Subcutaneous abdominal adipose tissue (tissue), 5 donors: Measurements from ENCODE around the gene ABCA9.
A peak's percentile ranks its signal among the peaks of the same experiment; 100 is the strongest.

Source experiments
- H3K27ac ChIP-seq: one replicate; pipeline ENCODE4 v1.7.0; 2013; ENCODE audit warnings: low read depth, mild to moderate bottlenecking, inconsistent platforms, low read length, moderate library complexity
- H3K27me3 ChIP-seq, 5 donors: one replicate each; pipeline ENCODE4 v1.7.0; 2013; ENCODE audit warnings: low read length in 5 of 5, inconsistent platforms in 1 of 5; ENCODE audit not compliant: control insufficient read depth in 5 of 5, insufficient read depth in 4 of 5
- H3K36me3 ChIP-seq, 5 donors: one replicate each; pipeline ENCODE4 v1.7.0; 2013; ENCODE audit warnings: low read length in 5 of 5; ENCODE audit not compliant: control insufficient read depth in 5 of 5, insufficient read depth in 5 of 5
- H3K4me1 ChIP-seq, 5 donors: one replicate each; pipeline ENCODE4 v1.7.0; 2013; ENCODE audit warnings: low read length in 5 of 5, mild to moderate bottlenecking in 3 of 5, moderate library complexity in 1 of 5; ENCODE audit not compliant: control insufficient read depth in 5 of 5, insufficient read depth in 5 of 5
- H3K4me3 ChIP-seq, 5 donors: one replicate each; pipeline ENCODE4 v1.7.0; 2013; ENCODE audit warnings: low read length in 5 of 5, low read depth in 1 of 5
- H3K9ac ChIP-seq, 5 donors: one replicate each; pipeline ENCODE4 v1.7.0; 2013; ENCODE audit warnings: low read length in 5 of 5, mild to moderate bottlenecking in 4 of 5, moderate library complexity in 3 of 5
- H3K9me3 ChIP-seq, 5 donors: one replicate each; pipeline ENCODE4 v1.7.0; 2013; ENCODE audit warnings: low read length in 5 of 5; ENCODE audit not compliant: control insufficient read depth in 5 of 5
- donor health status: healthy.
- donor health status: healthy.
- donor health status: healthy.
- donor health status: healthy.
- donor health status: healthy.

ABCA9 gene

DNA sequence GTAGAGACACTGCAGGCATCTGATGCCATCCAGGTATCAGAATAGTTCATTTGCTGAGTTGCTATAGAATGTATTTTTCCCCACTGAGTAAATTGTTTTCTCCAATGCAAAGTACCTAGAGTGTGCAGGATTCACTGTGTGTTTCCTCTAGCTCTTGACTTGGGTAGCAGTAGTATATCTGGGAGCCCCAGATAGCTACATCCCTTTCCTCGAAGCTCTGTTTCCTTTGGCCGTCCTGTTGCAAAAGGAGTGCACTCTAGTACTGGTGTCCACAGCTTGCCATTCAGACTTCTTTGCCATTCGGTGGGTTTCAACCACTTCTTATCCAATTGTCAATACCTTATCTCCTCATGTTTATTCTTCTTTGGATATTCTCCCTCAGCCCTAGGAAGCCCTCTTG, 118.3 kb downstream of the ABCA9 start:
- Histone ChIP-seq H3K27me3 (no peaks in the 10 kb centered on the region), H3K9ac (no peak overlapping the region)

GRCh38 chr17:68941761-68942160, 119.0 kb downstream of the ABCA9 start:
- Histone ChIP-seq H3K4me1 (peaks cover 0 to 4% (median 0%) of the 10 kb centered on the region in 5 donors), H3K36me3 (peaks cover 0 to 20% (median 6%) of the 10 kb centered on the region in 5 donors), H3K4me3 (no peak overlapping the region), H3K27me3 (no peaks in the 10 kb centered on the region), H3K9me3 (no peaks in the 10 kb centered on the region), H3K27ac (no peak overlapping the region), H3K9ac (no peak overlapping the region)

More for the DNA sequence above, 118.3 kb downstream of the ABCA9 start:
- Histone ChIP-seq H3K27ac (no peak overlapping the region), H3K36me3 (peaks cover 0 to 18% (median 4%) of the 10 kb centered on the region in 5 donors), H3K9me3 (no peaks in the 10 kb centered on the region), H3K4me3 (no peak overlapping the region), H3K4me1 (peaks cover 0 to 4% (median 0%) of the 10 kb centered on the region in 5 donors)

DNA sequence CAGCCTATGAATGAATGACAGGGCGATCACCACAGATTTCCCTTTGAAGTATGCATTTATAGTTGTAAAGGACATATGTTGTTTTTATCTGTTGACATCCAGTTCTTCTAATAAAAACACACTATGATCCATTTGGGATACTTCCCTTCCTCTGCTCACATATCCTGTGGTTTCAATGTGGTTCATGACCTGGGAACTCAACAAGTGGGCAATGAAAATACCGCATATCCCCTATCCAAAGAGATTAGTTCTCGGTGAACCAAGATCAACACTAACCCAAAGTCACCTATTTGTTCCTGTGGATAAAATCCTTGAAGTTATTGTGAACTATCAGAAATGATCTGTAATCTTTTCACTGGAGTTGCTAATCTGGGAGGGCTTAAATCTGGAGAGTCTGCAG, 121.5 kb downstream of the ABCA9 start:
- Histone ChIP-seq H3K4me3 (no peak overlapping the region), H3K27ac (no peak overlapping the region), H3K9me3 (no peaks in the 10 kb centered on the region), H3K9ac (no peak overlapping the region), H3K36me3 (peaks cover 0 to 33% (median 10%) of the 10 kb centered on the region in 5 donors), H3K27me3 (no peaks in the 10 kb centered on the region), H3K4me1 (peaks cover 0 to 4% (median 0%) of the 10 kb centered on the region in 5 donors)

DNA sequence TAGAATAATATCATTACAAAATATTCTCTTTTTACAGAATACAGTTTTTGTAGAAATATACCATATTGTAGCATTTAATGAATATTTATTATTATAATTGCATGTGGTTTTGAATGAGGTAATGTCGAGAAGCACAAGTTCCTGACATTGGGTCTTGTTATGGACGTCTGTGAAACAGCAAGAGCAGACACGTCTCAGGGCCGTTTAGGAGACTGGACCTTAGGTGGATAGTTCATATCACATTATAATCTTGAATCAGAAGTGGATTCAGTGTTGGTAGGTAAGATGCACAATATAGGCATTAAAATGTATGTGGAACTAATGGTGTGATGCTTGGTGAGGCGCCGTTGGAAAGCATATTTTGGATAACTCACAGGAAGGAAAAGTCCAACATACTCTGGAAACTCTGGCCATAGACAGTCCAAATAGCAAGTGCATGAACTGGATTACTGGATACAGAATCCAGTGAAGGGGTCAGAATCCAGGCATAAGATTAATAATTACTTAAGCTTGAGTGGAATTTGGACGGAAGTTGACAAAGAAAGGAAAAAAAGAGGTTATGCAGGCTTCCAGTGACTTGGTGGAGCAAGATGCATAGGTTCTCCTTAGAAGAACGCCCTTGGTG, 122.7 kb downstream of the ABCA9 start:
- Histone ChIP-seq H3K36me3 (peaks cover 0 to 33% (median 10%) of the 10 kb centered on the region in 5 donors), H3K9me3 (no peaks in the 10 kb centered on the region), H3K4me3 (no peak overlapping the region), H3K27ac (no peak overlapping the region), H3K9ac (no peak overlapping the region), H3K4me1 (peaks cover 0 to 4% (median 0%) of the 10 kb centered on the region in 5 donors), H3K27me3 (no peaks in the 10 kb centered on the region)

DNA sequence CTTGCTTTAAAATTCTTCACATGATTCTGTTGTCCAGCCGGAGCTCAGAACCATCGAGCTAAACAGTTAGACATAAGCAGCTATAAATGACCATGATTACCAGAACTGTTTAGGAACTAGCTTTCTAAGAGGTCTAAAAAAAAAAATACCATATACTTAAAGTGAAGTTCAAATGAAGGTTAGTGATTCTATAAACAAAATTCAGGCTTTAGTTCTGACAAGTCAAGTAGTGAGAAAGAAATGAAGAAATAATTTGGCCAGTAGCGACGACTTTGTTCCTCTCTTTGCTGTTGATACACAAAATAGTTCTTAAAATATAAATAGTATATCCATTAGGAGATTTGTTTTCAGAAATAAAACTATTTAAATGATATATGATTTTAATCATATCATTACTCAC, 133.2 kb downstream of the ABCA9 start:
- Histone ChIP-seq H3K9me3 (no peaks in the 10 kb centered on the region), H3K27me3 (no peaks in the 10 kb centered on the region), H3K9ac (peak overlapping the region in 2 of 5 donors; percentile 25 to 40), H3K36me3 (peaks cover 12 to 26% (median 16%) of the 10 kb centered on the region in 5 donors), H3K27ac (peak overlapping the region; percentile 78), H3K4me1 (peaks cover 0 to 30% (median 27%) of the 10 kb centered on the region in 5 donors), H3K4me3 (no peak overlapping the region)

DNA sequence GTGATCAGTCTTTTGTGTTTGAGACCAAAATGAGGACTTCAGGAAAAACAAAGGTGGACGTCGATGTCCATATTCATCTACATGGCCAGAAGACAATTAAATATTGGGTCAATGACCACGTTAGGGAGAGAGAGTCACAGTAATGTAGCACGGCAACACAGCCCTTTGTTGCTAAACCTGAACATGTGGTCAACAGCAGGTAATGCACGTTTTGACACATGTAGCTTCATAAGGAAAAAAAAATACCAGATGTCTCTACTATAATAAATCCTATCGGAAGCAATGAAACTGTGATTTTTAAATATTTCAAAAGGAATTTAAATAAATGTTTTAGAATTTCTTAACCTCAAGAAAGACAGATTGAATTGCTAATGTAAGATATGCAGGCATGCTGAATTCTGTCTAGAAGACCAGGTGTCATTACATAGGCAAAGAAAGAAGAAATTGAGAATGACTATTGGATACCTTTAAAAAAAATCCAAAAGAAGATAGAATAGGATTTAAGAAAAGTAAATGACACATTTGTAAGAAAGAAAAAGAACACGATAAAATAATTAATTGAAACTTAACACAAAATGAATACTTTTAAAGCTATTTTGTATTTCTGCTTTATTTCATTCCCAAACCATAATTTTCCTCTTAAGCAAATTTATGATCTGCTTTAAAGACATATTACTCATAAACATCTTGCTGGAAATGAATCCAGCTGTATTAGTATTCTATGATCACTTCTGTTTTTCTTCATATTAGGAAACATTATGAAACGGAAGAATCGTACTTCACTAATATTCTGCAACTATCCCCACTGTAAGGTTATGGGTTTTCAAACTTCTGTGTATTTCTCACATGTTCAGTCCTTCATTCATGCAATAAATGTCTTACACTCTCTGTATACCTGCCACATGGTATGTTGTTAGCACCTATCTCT, 135.7 kb downstream of the ABCA9 start:
- no peaks in the 10 kb centered on the region for H3K27me3 ChIP-seq
- no peak overlapping the region for H3K9ac ChIP-seq
- no peak overlapping the region for H3K27ac ChIP-seq
- no peak overlapping the region for H3K4me3 ChIP-seq
- peaks cover 0 to 30% (median 27%) of the 10 kb centered on the region in 5 donors for H3K4me1 ChIP-seq
- H3K9me3 ChIP-seq = no peaks in the 10 kb centered on the region
- H3K36me3 ChIP-seq = peaks cover 8 to 18% (median 12%) of the 10 kb centered on the region in 5 donors
